Measurements from ENCODE around the gene LBR.

Gene LBR

GRCh38 chr1:225471453-225472301, 43.8 kb upstream of the LBR start:
- peaks cover 8% of the 10 kb centered on the region; the same call in 1 of the 2 replicates for H3K79me2 ChIP-seq (ENCODE audit: insufficient read depth, low read length)
- no peak overlapping the region for H3K4me3 ChIP-seq (ENCODE audit: low read length, poor library complexity, severe bottlenecking)
- no peak overlapping the region for H2AFZ ChIP-seq (ENCODE audit: low read length)
- H3K36me3 ChIP-seq (ENCODE audit: insufficient read depth, low read length): no peaks in the 10 kb centered on the region
- no peak overlapping the region for H3K9ac ChIP-seq (ENCODE audit: low read depth, low read length, poor library complexity, severe bottlenecking)
- TF ChIP-seq EZH2phosphoT487 (IDR thresholded peaks at IDR 0.05; ENCODE audit: borderline replicate concordance) (no peak), CTCF (conservative IDR thresholded peaks at IDR 0.05; ENCODE audit: low read length) (no peak)
- H3K9me3 ChIP-seq (ENCODE audit: insufficient read depth, low read depth, low read length): no peaks in the 10 kb centered on the region
- H3K9me2 ChIP-seq (replicated peaks; ENCODE audit: low read depth, low read length): no peaks in the 10 kb centered on the region
- H4K20me1 ChIP-seq (ENCODE audit: insufficient read depth, low read length, poor library complexity, severe bottlenecking): no peaks in the 10 kb centered on the region
- H3K27me3 ChIP-seq (ENCODE audit: insufficient read depth, low read length, poor library complexity, severe bottlenecking): no peaks in the 10 kb centered on the region
- H3K4me1 ChIP-seq (ENCODE audit: insufficient read depth, low read length, poor library complexity, severe bottlenecking): peaks cover 15% of the 10 kb centered on the region
- H3K4me2 ChIP-seq (ENCODE audit: low read depth, low read length, poor library complexity, severe bottlenecking): no peak overlapping the region
- no peaks in the 10 kb centered on the region for H3F3A ChIP-seq (ENCODE audit: low read depth)

GRCh38 chr1:225471109-225471452, 43.2 kb upstream of the LBR start:
- H3K4me2 ChIP-seq (ENCODE audit: low read depth, low read length, poor library complexity, severe bottlenecking): no peak overlapping the region
- peaks cover 18% of the 10 kb centered on the region for H3K4me1 ChIP-seq (ENCODE audit: insufficient read depth, low read length, poor library complexity, severe bottlenecking)
- no peaks in the 10 kb centered on the region for H3K9me2 ChIP-seq (replicated peaks; ENCODE audit: low read depth, low read length)

GRCh38 chr1:225470211-225471108, 42.6 kb upstream of the LBR start:
- Histone ChIP-seq H3F3A (ENCODE audit: low read depth) (no peaks in the 10 kb centered on the region), H3K9me3 (ENCODE audit: insufficient read depth, low read depth, low read length) (no peaks in the 10 kb centered on the region), H3K4me1 (ENCODE audit: insufficient read depth, low read length, poor library complexity, severe bottlenecking) (peaks cover 18% of the 10 kb centered on the region), H3K79me2 (ENCODE audit: insufficient read depth, low read length) (peaks cover 8% of the 10 kb centered on the region; the same call in 1 of the 2 replicates), H3K9ac (ENCODE audit: low read depth, low read length, poor library complexity, severe bottlenecking) (no peak overlapping the region), H2AFZ (ENCODE audit: low read length) (no peak overlapping the region), H4K20me1 (ENCODE audit: insufficient read depth, low read length, poor library complexity, severe bottlenecking) (no peaks in the 10 kb centered on the region), H3K27me3 (ENCODE audit: insufficient read depth, low read length, poor library complexity, severe bottlenecking) (no peaks in the 10 kb centered on the region), H3K36me3 (ENCODE audit: insufficient read depth, low read length) (no peaks in the 10 kb centered on the region), H3K9me2 (replicated peaks; ENCODE audit: low read depth, low read length) (no peaks in the 10 kb centered on the region), H3K4me3 (ENCODE audit: low read length, poor library complexity, severe bottlenecking) (no peak overlapping the region), H3K4me2 (ENCODE audit: low read depth, low read length, poor library complexity, severe bottlenecking) (no peak overlapping the region)
- TF ChIP-seq EZH2phosphoT487 (IDR thresholded peaks at IDR 0.05; ENCODE audit: borderline replicate concordance) (no peak), CTCF (conservative IDR thresholded peaks at IDR 0.05; ENCODE audit: low read length) (no peak)

More at GRCh38 chr1:225471109-225471452, 43.2 kb upstream of the LBR start:
- H3K9ac ChIP-seq (ENCODE audit: low read depth, low read length, poor library complexity, severe bottlenecking): no peak overlapping the region
- TF ChIP-seq EZH2phosphoT487 (IDR thresholded peaks at IDR 0.05; ENCODE audit: borderline replicate concordance) (no peak), CTCF (conservative IDR thresholded peaks at IDR 0.05; ENCODE audit: low read length) (no peak)
- no peaks in the 10 kb centered on the region for H4K20me1 ChIP-seq (ENCODE audit: insufficient read depth, low read length, poor library complexity, severe bottlenecking)
- no peaks in the 10 kb centered on the region for H3K27me3 ChIP-seq (ENCODE audit: insufficient read depth, low read length, poor library complexity, severe bottlenecking)
- H3K36me3 ChIP-seq (ENCODE audit: insufficient read depth, low read length): no peaks in the 10 kb centered on the region
- H3K4me3 ChIP-seq (ENCODE audit: low read length, poor library complexity, severe bottlenecking): no peak overlapping the region
- H3K9me3 ChIP-seq (ENCODE audit: insufficient read depth, low read depth, low read length): no peaks in the 10 kb centered on the region
- H3K79me2 ChIP-seq (ENCODE audit: insufficient read depth, low read length): peaks cover 8% of the 10 kb centered on the region; the same call in 1 of the 2 replicates
- no peaks in the 10 kb centered on the region for H3F3A ChIP-seq (ENCODE audit: low read depth)
- H2AFZ ChIP-seq (ENCODE audit: low read length): no peak overlapping the region
